Mesendoderm (in vitro differentiated cells): ENCODE data around the gene ACOT7.
A peak's percentile ranks its signal among the peaks of the same experiment; 100 is the strongest.

Experiments
- DNase-seq: peaks from one replicate; pipeline ENCODE4 v3.0.0; 2013
- H2AK5ac ChIP-seq: 2 replicates; pipeline ENCODE4 v1.6.1; 2013; ENCODE audit warnings: low read length, inconsistent platforms
- H2BK120ac ChIP-seq: 2 replicates; pipeline ENCODE4 v1.6.1; 2013; ENCODE audit warnings: low read depth, mild to moderate bottlenecking, low read length, moderate library complexity, mixed read lengths
- H2BK15ac ChIP-seq: replicated peaks from 2 replicates; pipeline ENCODE4 v1.6.1; 2013; ENCODE audit warnings: low read depth, mild to moderate bottlenecking, moderate library complexity
- H2BK5ac ChIP-seq: 2 replicates; pipeline ENCODE4 v1.6.1; 2013; ENCODE audit warnings: low read length, inconsistent platforms
- H3K18ac ChIP-seq: 2 replicates; pipeline ENCODE4 v1.6.1; 2013; ENCODE audit warnings: mild to moderate bottlenecking, low read length, mixed read lengths
- H3K23ac ChIP-seq: one replicate; pipeline ENCODE4 v1.6.1; 2013; ENCODE audit warnings: low read length
- H3K27ac ChIP-seq: 2 replicates; pipeline ENCODE4 v1.5.1; 2013; ENCODE audit warnings: low read depth, mild to moderate bottlenecking, inconsistent platforms, low read length, moderate library complexity
- H3K27me3 ChIP-seq: 2 replicates; pipeline ENCODE4 v1.6.1; 2013; ENCODE audit warnings: low read length, control low read depth, mild to moderate bottlenecking, inconsistent platforms; ENCODE audit not compliant: insufficient read depth, poor library complexity
- H3K36me3 ChIP-seq: 2 replicates; pipeline ENCODE4 v1.6.1; 2013; ENCODE audit warnings: low read length, inconsistent platforms; ENCODE audit not compliant: control insufficient read depth, insufficient read depth
- H3K4ac ChIP-seq: one replicate; pipeline ENCODE4 v1.6.1; 2013; ENCODE audit warnings: low read depth, mild to moderate bottlenecking, low read length, moderate library complexity
- H3K4me1 ChIP-seq: 2 replicates; pipeline ENCODE4 v1.6.1; 2013; ENCODE audit warnings: low read depth, low read length, inconsistent platforms; ENCODE audit not compliant: control insufficient read depth
- H3K4me2 ChIP-seq: 2 replicates; pipeline ENCODE4 v1.6.1; 2013; ENCODE audit warnings: low read length
- H3K4me3 ChIP-seq: 2 replicates; pipeline ENCODE4 v1.5.1; 2013; ENCODE audit warnings: mild to moderate bottlenecking, low read length
- H3K56ac ChIP-seq: one replicate; pipeline ENCODE4 v1.6.1; 2013; ENCODE audit warnings: low read length
- H3K79me1 ChIP-seq: 2 replicates; pipeline ENCODE4 v1.6.1; 2013; ENCODE audit warnings: low read length, inconsistent platforms
- H3K79me2 ChIP-seq: 2 replicates; pipeline ENCODE4 v1.6.1; 2013; ENCODE audit warnings: mild to moderate bottlenecking, low read length; ENCODE audit not compliant: control insufficient read depth, insufficient read depth
- H3K9ac ChIP-seq: 2 replicates; pipeline ENCODE4 v1.6.1; 2013; ENCODE audit warnings: low read length, inconsistent platforms
- H4K5ac ChIP-seq: one replicate; pipeline ENCODE4 v1.6.1; 2013; ENCODE audit warnings: low read length
- H4K8ac ChIP-seq: one replicate; pipeline ENCODE4 v1.6.1; 2013; ENCODE audit warnings: low read depth, mild to moderate bottlenecking, control low read depth, low read length, moderate library complexity
- WGBS: extraction: QIAGEN DNeasy Blood & Tissue Kit; methylation state at CpG from one replicate; pipeline ENCODE4 v1.1.7; 2013; ENCODE audit warnings: low lambda C conversion rate, missing lambda C conversion rate; ENCODE audit not compliant: insufficient coverage; ENCODE audit errors: extremely low coverage; 5-methylcytosine and 5-hydroxymethylcytosine counted together

The ACOT7 gene

GRCh38 chr1:6271006-6271405, 122.6 kb downstream of the ACOT7 start:
- no peak overlapping the region for H3K18ac ChIP-seq
- no peaks in the 10 kb centered on the region for H3K79me2 ChIP-seq
- no peak overlapping the region for H3K27ac ChIP-seq
- H3K36me3 ChIP-seq: peaks cover 2% of the 10 kb centered on the region
- no peak overlapping the region for H4K8ac ChIP-seq
- H2BK120ac ChIP-seq: no peak overlapping the region
- H3K23ac ChIP-seq: no peak overlapping the region
- no CpG with 5 or more reads among the region's 4 CpGs for WGBS
- DNase-seq: no peak
- H3K4me3 ChIP-seq: no peak overlapping the region
- H3K79me1 ChIP-seq: no peaks in the 10 kb centered on the region
- no peak overlapping the region for H2BK15ac ChIP-seq
- no peak overlapping the region for H2AK5ac ChIP-seq
- H2BK5ac ChIP-seq: no peak overlapping the region
- H3K4me1 ChIP-seq: peaks cover 2% of the 10 kb centered on the region
- H3K9ac ChIP-seq: no peak overlapping the region
- no peaks in the 10 kb centered on the region for H3K27me3 ChIP-seq
- no peak overlapping the region for H4K5ac ChIP-seq
- H3K4me2 ChIP-seq: no peak overlapping the region
- no peak overlapping the region for H3K56ac ChIP-seq
- H3K4ac ChIP-seq: no peak overlapping the region

- no peak overlapping the region for H3K4me3 ChIP-seq
- H3K36me3 ChIP-seq: peaks cover 2% of the 10 kb centered on the region
- WGBS: no CpG with 5 or more reads among the region's 8 CpGs
- no peak overlapping the region for H3K9ac ChIP-seq
- H2BK5ac ChIP-seq: no peak overlapping the region
- peaks cover 2% of the 10 kb centered on the region for H3K4me1 ChIP-seq
- H4K8ac ChIP-seq: no peak overlapping the region
- no peak overlapping the region for H3K27ac ChIP-seq
- H3K79me2 ChIP-seq: no peaks in the 10 kb centered on the region
- H3K4ac ChIP-seq: no peak overlapping the region
- no peak overlapping the region for H2AK5ac ChIP-seq
- no peak overlapping the region for H3K4me2 ChIP-seq
- no peak overlapping the region for H4K5ac ChIP-seq
- H3K27me3 ChIP-seq: no peaks in the 10 kb centered on the region
- no peaks in the 10 kb centered on the region for H3K79me1 ChIP-seq
- DNase-seq: no peak
- H2BK15ac ChIP-seq: no peak overlapping the region
- H2BK120ac ChIP-seq: no peak overlapping the region
- H3K56ac ChIP-seq: no peak overlapping the region
- no peak overlapping the region for H3K23ac ChIP-seq
- no peak overlapping the region for H3K18ac ChIP-seq
These were observed 123.2 kb downstream of the ACOT7 start for GRCh38 chr1:6270401-6270800.

GRCh38 chr1:6269720-6270400, 123.7 kb downstream of the ACOT7 start:
- Histone ChIP-seq H3K79me1 (no peaks in the 10 kb centered on the region), H3K56ac (no peak overlapping the region), H3K27ac (no peak overlapping the region), H3K4me3 (no peak overlapping the region), H4K8ac (no peak overlapping the region), H3K4me1 (peaks cover 2% of the 10 kb centered on the region), H3K9ac (no peak overlapping the region), H2BK15ac (no peak overlapping the region), H3K27me3 (no peaks in the 10 kb centered on the region), H3K36me3 (peaks cover 2% of the 10 kb centered on the region), H3K4ac (no peak overlapping the region), H3K23ac (peak overlapping the region; percentile 45), H4K5ac (no peak overlapping the region), H2AK5ac (no peak overlapping the region), H2BK120ac (no peak overlapping the region), H3K4me2 (no peak overlapping the region), H3K18ac (no peak overlapping the region), H2BK5ac (no peak overlapping the region), H3K79me2 (no peaks in the 10 kb centered on the region)
- WGBS: no CpG with 5 or more reads among the region's 22 CpGs
- DNase-seq: no peak

GRCh38 chr1:6269296-6269695, 124.3 kb downstream of the ACOT7 start:
- Histone ChIP-seq H3K56ac (no peak overlapping the region), H3K18ac (no peak overlapping the region), H2AK5ac (no peak overlapping the region), H3K4me1 (peaks cover 2% of the 10 kb centered on the region), H3K23ac (no peak overlapping the region), H2BK5ac (no peak overlapping the region), H3K79me2 (no peaks in the 10 kb centered on the region), H3K9ac (no peak overlapping the region), H3K79me1 (no peaks in the 10 kb centered on the region), H3K4ac (no peak overlapping the region), H4K8ac (no peak overlapping the region), H2BK15ac (no peak overlapping the region), H3K27ac (no peak overlapping the region), H3K4me2 (no peak overlapping the region), H3K4me3 (no peak overlapping the region), H4K5ac (no peak overlapping the region), H3K36me3 (peaks cover 1% of the 10 kb centered on the region), H2BK120ac (no peak overlapping the region), H3K27me3 (no peaks in the 10 kb centered on the region)
- WGBS: no CpG with 5 or more reads among the region's 14 CpGs
- DNase-seq: no peak

GRCh38 chr1:6268415-6268814, 125.2 kb downstream of the ACOT7 start:
- H3K4me1 ChIP-seq: peaks cover 2% of the 10 kb centered on the region
- H3K4me3 ChIP-seq: no peak overlapping the region

More at GRCh38 chr1:6268415-6268814, 125.2 kb downstream of the ACOT7 start:
- peak; percentile 33 for DNase-seq
- H3K56ac ChIP-seq: no peak overlapping the region
- no peak overlapping the region for H3K9ac ChIP-seq
- H3K36me3 ChIP-seq: no peaks in the 10 kb centered on the region
- H3K4ac ChIP-seq: no peak overlapping the region
- H3K79me1 ChIP-seq: no peaks in the 10 kb centered on the region
- H2AK5ac ChIP-seq: no peak overlapping the region
- H3K79me2 ChIP-seq: no peaks in the 10 kb centered on the region
- H3K27ac ChIP-seq: no peak overlapping the region
- no peak overlapping the region for H2BK5ac ChIP-seq
- no peak overlapping the region for H3K23ac ChIP-seq
- no peak overlapping the region for H2BK120ac ChIP-seq
- H4K8ac ChIP-seq: no peak overlapping the region
- no peaks in the 10 kb centered on the region for H3K27me3 ChIP-seq
- no CpG with 5 or more reads among the region's 21 CpGs for WGBS
- no peak overlapping the region for H2BK15ac ChIP-seq
- no peak overlapping the region for H3K18ac ChIP-seq
- H4K5ac ChIP-seq: no peak overlapping the region
- H3K4me2 ChIP-seq: no peak overlapping the region
